ENCODE data around the gene LGALSL.

Gene LGALSL

DNA sequence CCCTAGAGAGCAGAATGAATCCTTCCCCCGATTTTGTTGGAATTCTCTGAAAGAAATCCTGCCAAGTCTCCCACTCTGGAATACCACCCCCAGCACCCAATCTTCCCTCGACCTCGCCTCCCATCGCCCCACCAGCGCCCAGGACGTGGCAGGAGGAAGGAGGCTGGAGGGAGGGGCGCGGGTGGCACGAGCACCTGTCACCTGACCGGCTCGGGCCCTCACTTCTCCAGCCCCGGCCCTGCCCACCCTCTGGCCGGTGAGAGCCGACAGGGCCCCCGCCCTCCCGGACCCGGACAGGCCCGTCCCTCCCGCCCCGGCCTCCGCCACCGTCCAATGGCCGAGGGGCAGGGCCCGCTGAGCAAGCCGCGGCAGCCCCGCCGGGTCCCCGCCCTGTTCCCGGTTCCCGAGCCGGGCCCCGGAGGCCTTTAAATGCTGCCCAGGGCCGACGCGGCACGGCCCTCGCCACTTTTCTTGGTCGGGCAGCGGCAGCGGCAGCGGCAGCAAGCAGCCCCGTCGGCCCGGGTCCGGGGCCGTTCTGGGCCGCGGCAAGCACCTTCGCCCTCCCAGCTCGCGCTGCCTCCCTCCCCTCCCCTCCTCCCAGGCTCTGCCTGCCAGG is at the start of gene LGALSL:
Gene LGALSL, plus strand, starts transcription at position 393 of the 616 bp plus-strand sequence. CDS start 384 bp downstream, outside the sequence.
- peak; percentile 32 for DNase-seq

GRCh38 chr2:64404743-64405142 is 49.2 kb upstream of the LGALSL start:
- no peak for DNase-seq

DNA sequence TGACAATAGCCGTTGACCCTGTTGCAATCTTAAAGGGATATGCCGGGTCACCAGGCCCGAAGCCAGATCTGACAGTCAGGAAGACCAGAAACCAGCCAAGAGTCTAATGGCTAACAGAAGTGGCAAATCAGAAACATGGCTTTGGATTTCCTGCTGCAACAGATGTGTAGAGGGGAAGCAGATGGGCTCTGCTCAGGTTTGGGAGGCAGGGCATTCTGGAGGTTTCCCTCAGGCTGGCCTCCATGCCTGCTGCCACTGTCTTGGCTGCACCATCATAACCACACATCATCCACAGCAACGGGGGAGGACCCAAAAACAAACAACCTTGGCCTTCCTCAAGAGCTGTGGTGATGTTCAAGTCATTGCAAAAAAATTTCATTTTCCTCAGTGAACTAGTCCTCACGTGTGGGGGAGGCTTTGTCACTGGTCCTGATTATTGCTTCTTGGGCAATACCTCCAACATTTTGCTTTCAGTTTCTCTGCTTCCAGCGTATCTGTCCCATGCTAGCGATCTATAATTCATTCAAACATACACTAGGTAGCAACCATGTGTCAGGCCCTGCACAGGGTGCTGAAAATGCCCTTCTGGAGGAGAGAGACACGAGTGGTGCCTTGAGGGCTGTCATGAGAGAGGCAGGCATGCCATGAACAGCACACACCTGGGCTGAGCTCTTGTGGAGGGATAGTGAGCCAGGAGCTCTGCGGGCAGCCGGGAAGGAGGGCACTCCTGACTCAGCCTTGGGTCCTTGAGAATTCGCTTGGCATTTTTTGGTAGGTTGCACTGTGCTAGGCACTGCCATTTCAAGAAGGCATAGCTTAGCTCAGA is 48.2 kb upstream of the LGALSL start:
- no peak for DNase-seq

DNA sequence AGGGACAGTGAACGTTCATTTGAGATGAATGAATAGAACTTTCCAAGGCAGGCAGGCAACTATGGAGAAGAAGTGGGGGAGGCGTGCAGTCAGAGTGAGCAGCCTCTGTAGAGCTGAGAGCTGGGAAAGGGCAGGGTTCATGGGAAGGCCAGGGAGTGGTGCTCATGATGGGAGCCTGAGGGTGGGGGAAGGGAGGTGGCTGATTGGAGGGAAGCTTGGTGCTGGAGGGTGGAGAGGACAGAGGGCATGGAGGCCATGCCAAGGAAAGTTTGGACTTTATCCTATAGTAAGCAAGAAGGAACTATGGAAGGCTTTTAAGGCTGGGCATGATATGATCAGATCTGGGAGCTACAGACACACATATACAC is 47.6 kb upstream of the LGALSL start:
- no peak for DNase-seq

DNA sequence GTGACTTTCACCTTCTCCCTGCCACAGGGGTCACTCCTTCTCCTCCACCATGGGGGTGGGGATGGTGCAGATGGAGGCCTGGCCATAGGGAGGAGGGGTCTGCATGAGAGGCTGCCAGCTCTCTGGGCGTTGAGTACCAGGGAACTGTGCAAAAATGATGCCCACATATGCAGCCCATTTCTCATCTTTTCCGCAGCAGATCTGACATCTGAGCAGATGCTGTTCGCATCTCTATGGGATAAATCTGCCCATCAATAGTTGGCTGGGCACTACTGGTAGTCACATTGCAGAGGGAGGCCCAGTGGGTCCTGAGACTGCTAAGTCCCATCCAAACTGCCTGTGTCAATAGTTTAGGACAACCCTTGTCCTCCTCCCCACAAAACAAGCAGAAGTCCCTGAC is 45.9 kb upstream of the LGALSL start:
- DNase-seq, result no peak

DNA sequence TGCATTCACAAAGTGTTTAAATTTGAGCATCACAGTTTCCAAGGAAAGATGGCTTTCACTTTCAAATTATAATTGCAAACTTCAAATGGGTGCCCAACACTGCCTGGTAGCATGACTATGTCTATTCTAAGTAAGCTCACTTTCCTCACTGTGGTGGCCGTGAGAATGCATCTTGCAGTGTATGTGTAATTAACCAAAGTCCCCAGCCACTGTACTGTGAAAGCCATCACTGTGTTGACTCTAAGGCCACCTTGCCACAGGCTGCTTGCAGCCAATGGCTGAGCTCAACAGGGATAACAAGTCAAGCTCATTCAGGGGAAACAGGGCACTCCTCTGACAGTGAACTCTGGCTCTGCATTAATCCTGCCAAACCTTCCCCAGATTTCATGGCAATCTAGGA is 43.3 kb upstream of the LGALSL start:
- no peak for DNase-seq

DNA sequence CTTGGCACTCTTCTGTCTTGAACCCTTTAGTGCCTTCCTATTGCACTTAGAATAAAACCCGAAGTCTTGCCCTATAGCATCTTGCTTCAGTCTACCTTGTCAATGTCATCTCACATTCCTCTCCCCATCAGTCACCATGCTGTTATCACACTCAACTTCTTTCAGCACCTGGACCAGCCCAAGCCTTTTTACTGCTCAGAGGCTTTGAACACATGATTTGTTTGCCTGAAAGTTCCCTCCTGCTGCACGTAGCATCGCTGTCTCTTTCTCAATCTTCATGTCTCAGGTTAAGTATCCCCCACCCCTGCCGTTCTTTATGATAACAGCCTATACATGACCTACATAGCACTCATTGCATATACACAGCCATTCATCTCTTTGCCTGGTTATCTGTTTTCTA is 41.3 kb upstream of the LGALSL start:
- DNase-seq, result no peak

DNA sequence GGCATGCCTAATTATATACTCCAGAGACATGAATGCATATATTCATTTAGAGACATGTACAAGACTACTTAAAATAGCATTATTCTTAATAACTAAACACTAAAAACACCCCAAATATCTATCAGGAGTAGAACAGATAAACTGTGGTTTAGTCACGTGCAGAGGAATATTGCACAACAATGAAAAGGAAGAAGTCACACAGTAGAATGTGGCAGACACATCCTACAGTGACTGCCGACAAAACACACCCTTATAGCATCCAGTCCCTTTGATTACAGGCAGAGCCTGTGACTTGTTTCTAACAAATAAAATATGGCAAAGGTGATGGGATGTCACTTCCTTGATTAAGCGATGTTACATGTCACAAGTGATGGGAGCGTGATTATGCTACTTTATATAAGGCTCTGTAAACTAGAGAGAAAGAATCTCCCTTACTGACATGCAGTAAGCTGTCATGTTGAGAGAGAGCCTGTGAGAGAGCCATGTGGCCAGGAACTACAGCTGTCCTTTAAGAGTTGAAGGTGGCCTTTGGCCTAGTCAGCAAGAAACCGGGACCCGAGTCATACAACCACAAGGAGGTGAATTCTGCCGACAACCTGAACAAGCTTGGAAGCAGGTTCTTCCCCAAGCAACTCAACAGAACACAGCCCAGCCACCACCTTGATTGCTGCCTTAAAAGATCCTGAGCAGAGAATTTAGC is 39.1 kb upstream of the LGALSL start:
- DNase-seq, result no peak

GRCh38 chr2:64417624-64418023 is 36.3 kb upstream of the LGALSL start:
- no peak for DNase-seq

DNA sequence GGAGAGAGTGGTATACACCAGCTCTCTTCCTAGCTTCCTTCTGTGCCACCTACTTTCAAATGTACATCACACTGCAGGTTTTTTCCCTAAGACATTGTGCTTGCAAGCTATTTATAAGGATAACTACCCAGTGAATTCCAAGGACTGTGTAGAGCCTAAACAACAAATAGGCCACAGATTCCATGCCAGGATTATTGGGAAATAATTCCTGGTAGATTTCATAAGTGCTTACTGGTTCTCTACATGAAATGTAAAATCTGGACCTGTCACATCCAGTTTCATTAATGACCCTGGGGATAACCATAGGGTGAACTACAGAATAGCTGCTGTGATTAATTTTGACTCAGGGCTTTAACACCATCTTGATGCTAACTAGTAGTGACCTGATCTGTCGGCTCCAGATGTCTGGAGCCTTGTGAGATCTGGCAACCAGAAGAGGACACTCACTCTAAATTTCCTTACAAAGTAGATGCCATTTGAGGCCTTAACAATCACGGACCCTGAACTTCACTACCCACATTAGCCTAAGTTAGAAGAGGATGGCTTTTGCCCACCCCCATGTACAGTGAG is 34.3 kb upstream of the LGALSL start:
- no peak for DNase-seq

DNA sequence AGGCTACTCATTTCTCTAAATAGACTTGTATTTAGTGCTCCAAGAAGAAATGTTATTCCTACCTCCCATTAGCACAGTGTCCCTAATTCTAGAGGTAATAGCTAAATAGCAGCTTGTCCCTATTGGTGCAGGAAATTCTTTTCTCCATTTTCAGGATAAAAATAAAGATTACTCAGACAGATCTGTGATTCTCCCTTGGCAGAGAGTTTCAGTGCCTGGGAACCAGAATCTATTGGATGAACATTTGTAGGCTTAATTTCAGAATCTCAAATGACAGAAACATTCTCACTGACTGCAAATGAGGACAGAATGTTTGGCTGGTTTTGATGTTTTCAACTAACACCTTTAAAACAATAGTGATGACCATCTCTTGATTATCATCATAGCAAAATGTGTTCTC is 33.3 kb upstream of the LGALSL start:
- no peak for DNase-seq

- DNase-seq, result no peak
Measured at GRCh38 chr2:64421201-64421600, 32.8 kb upstream of the LGALSL start.

- no peak for DNase-seq
Measured at GRCh38 chr2:64422466-64422865, 31.5 kb upstream of the LGALSL start.

- DNase-seq, result no peak
Measured at GRCh38 chr2:64423303-64423702, 30.7 kb upstream of the LGALSL start.

DNA sequence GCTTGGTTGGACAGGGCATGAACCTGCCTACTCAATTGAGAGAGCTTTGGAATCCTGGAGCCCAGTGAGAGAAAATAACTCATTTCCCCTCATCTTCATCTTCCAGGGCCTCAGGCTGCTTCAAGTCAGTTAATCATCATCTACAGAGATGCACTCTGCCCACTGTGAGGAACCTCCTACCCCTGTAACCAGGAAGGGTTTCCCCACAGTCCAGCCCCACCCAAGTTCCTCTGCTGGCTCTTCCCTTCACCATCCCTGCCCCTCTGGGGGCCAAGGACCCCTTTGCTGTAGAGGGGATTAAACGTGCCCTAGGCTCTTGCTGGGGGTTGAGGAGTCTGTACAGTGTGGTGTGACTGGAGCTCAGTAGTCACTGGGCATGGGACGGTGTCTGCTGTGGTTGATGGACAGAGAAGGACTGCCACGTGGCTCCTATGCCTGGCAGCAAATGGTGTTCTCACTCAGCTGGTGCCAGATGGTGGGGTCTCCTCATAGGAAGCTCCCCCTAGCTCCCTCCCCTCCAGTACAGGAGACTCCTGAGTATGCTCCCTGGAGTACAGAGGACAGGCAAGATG is 29.5 kb upstream of the LGALSL start:
- no peak for DNase-seq

DNA sequence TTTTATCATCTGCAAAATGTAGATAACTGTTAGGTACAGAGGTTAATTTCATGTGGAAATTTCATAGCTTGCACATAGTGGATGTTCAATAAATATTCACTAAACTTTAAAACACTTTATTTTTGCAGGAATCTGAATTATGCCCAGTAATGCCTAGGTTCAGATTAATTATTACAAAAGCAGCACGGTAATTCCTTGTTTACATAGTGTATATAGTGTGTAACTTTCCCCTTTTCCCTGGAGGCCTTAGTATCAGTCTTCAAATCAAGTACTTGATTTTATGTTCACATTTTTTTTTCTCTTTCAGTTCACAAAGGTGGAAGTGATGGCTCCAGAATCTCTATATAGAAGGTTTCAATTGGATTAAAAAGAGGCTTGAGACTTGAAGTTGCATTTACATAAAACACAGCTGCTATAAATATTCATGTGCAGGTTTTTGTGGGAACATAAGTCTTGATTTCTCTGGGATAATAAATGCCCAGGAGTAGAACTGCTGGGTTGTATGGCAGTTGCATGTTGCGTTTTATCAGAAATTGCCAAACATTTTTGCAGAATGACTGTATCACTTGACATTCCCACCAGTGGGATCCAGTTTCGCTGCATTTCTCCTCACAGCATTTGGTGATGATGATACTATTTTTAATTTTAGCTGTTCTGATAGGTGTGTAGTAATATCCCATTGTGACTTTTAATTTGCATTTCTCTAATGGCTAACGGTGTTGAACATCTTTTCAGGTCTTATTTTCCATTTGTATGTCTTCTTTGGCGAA is 27.6 kb upstream of the LGALSL start:
- no peak for DNase-seq

DNA sequence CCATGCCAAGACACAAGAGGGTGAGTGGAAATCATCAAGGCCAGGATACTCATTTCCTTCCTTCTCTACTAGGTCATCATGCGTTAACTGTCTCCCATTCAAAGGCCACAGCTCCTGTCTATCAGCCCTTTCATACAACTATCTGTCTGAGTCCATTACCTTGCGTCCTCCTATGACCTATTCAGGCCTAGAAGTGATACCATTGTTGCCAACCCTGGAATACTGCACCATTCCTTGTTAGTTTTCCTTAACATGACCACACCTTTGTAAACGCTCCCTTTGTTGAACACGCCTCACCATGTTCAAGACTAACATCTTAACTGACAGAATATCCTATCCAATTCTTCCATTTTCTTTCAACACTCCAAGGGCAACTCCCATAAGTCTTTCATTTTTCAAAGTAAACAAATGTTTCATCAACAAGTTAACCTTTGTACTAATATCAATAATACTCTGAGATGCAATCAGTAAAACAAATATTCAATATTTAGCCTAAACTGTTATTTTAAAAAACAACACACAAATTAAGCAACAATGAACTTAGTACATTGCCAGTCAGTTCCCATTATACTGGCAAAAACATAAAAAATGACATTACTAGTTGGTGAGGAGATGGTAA is 19.8 kb upstream of the LGALSL start:
- DNase-seq, result no peak

DNA sequence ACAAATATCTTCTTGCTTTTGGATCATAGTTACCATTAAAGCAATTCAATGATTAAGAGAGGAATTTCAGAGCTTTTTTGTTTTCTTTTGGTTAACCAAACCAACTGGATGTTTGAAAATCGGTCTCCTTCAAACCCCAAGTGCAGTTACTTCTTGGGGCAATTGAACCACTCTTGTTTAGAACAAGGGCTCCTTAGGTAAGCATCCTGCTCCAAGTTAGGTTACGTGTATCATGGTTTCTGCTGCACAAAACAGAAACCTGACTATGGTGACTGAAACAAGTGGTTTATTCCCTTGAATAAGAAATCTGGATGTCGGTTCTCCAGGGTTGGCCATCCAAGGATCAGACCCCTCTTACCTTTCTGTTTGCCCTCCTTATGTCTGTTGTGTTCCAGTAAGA is 16.1 kb upstream of the LGALSL start:
- DNase-seq, result no peak

DNA sequence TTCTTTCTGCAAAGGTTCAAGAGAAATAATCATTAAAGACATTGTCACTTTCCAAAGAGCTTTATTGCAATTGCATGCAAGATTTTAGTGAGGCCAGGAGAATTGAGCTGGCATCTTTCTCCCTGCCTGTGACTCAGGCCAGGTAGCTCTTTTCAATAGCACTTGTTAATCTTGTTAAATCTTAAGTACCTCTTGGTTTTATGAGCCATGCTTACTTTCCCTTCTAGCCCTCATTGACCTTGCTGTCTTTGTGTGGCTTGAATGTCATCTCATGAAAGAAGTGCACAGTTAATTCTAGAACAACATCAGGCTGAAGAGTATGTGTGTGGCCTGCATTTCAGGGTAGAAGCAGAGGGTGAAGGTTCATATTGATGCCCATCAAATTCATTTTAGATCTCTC is 14.8 kb upstream of the LGALSL start:
- no peak for DNase-seq

- DNase-seq, result no peak
Measured at GRCh38 chr2:64440843-64441242, 13.1 kb upstream of the LGALSL start.

DNA sequence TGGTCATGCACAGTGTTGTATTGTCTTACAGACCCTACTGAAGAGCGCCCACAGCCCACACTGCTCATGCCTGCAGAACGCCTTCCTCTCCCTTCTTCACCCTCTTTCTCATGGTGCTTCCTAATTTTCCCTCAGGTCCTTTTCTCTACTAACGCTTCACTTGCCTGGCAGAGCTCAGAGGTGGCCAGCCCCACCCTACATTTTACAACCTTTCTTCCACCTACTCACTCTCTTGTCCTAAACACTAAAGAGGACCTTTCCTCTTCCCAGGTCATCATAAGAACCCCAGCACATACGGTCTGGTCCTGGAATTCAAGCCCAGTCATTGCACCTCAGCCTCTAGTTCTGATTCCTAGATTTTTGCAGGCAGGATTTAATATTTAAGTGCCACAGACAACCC is 11.7 kb upstream of the LGALSL start:
- DNase-seq, result no peak

DNA sequence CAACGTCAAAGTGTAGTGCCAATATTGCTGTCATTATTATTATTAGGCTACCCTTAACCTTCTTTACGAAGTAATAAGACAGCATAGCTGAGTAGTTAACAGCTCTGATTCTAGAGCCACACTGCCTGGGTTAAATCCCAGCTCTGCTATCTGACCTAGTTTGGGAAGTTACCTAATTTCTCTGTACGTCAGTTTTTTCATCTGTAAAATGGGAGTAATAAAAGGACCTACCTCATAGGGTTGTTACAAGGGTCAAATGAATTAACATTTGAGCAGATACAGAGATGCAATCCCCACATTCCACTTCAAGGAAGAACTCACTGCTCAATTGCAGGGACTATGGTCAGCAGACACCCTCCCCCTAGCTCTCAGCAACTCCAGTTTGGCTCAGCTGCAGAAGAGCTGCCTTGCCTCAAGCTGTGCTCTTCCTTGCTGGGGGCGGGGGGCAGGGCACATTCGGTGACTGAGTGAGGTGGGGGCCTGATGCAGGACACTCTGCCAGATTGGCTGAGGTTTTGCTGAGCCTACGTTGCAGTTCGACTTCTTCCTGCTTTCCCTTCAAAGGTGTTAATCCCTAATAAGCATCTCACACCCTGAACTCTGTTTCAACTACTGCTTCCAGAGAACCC is 11.0 kb upstream of the LGALSL start:
- DNase-seq, result no peak
